Transverse colon (tissue), 4 donors: ENCODE measurements around the gene GNAT1. TPM values are rescaled to one million over a fixed set of nuclear protein-coding genes. Genes with fewer than 3 reads are reported as not detected.
"Not testable (repeated sequence)": the region's sequence is repeated elsewhere in the genome, so short reads cannot be mapped to it uniquely, and the experiment has no call there.

Experiments used
- DNase-seq: peaks from one replicate; pipeline ENCODE4 v3.0.0-alpha.2; 2019
- H3K27ac ChIP-seq, 4 donors: fragments of 200-600 bp; sonication (generic); 2 replicates each; pipeline ENCODE4 v1.5.1; 2016 to 2018; ENCODE audit warnings: inconsistent platforms in 4 of 4
- H3K27me3 ChIP-seq: fragments of 200-600 bp; sonication (generic); 2 replicates; pipeline ENCODE4 v1.5.1; 2017; ENCODE audit warnings: inconsistent platforms
- H3K36me3 ChIP-seq, 4 donors: fragments of 200-600 bp; sonication (generic); 2 replicates each; pipeline ENCODE4 v1.5.1; 2017 to 2019; ENCODE audit warnings: inconsistent platforms in 4 of 4
- H3K4me1 ChIP-seq, 4 donors: fragments of 200-600 bp; sonication (generic); 2 replicates each; pipeline ENCODE4 v1.5.1; 2017 to 2020; ENCODE audit warnings: inconsistent platforms in 4 of 4
- H3K4me3 ChIP-seq, 4 donors: fragments of 200-600 bp; sonication (generic); 1 replicate in 1 of 4; 2 replicates in 3 of 4; pipeline versions ENCODE4 v1.5.1 to v1.6.1; 2017 to 2019; ENCODE audit warnings: inconsistent platforms in 4 of 4
- H3K9me3 ChIP-seq, 2 donors: fragments of 200-600 bp; sonication (generic); 2 replicates each; pipeline ENCODE4 v1.5.1; 2017 to 2019; ENCODE audit warnings: inconsistent platforms in 2 of 2
- CTCF ChIP-seq, 5 experiments: fragments of 200-600 bp in 3 of 5; fragments of 450-650 bp in 2 of 5; sonication (generic) in 3 of 5; IDR thresholded peaks; 1 replicate in 2 of 5; 2 replicates in 3 of 5; pipeline ENCODE4 v1.5.1; 2016 to 2017; ENCODE audit warnings: antibody characterized with exemption in 5 of 5, inconsistent platforms in 3 of 5, mild to moderate bottlenecking in 2 of 5, moderate library complexity in 1 of 5
- EP300 ChIP-seq: sonication (generic); formaldehyde crosslinking; IDR thresholded peaks from one replicate; pipeline ENCODE4 v1.6.1; 2017; ENCODE audit warnings: antibody characterized with exemption, low read depth
- POLR2A ChIP-seq: fragments of 450-650 bp; IDR thresholded peaks from one replicate; pipeline ENCODE4 v1.6.1; 2016; ENCODE audit warnings: antibody characterized with exemption, mild to moderate bottlenecking, moderate library complexity
- POLR2AphosphoS5 ChIP-seq, 3 donors: sonication (generic); formaldehyde crosslinking; IDR thresholded peaks; one replicate each; pipeline ENCODE4 v1.6.1; 2016; ENCODE audit warnings: antibody characterized with exemption in 3 of 3
- WGBS, 2 donors: methylation state at CpG; one replicate each; pipeline ENCODE4 v1.1.5; 2018; ENCODE audit warnings: low coverage in 1 of 2; 5-methylcytosine and 5-hydroxymethylcytosine counted together
- in situ Hi-C, 4 donors: fragments of 200-750 bp; cut with MboI; loops; one replicate each; pipeline versions ENCODE4 v1.15.0 to v1.15.1; 2017; ENCODE audit warnings: low sequenced_read_pairs in 3 of 4, low pct_ligation_motif_present in 1 of 4, low pct_unique_long_range_greater_than_20kb in 1 of 4
- intact Hi-C: fragments of 100-400 bp; cut with DNase I; formaldehyde crosslinking; loops from one replicate; pipeline ENCODE4 v1.15.1; 2023; ENCODE audit warnings: low total_unique reads
- total RNA-seq, 4 donors: library from RNA; depleted of rRNA; stranded (reverse); fragments of >200 nt; gene quantifications; one replicate each; pipeline ENCODE4 v1.1.0, GENCODE V29; 2016

Gene GNAT1
- total RNA-seq, 4 donors from 2014 or later: not detected

DNA sequence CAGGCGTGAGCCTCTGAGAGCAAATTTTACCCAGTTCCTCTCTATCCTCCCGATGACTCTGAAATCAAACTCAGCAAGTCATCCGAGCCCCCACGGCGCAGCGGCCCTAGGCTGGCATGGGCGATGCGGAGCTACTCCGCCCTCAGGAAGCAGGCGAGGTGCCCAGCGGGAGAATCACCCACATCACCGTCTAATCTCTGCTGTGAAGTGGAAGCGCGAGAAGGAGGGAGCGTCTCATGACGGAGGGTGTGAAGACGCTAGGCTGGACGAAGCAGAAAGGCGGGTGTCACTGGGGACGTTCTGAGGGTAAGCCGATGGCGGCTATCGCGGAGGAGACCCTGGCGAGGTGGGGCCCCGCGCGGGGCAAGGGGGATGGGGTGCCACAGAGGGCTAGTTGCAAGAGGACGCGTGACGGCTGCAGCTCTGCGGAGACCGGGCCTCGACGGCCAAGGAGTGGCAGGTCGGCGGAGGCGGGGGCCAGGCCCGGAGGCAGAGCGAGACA lies 35.5 kb downstream of the GNAT1 start:
- no peak for TF ChIP-seq EP300
- no peak for TF ChIP-seq POLR2AphosphoS5 (IDR thresholded peaks at IDR 0.05)
- no peak for TF ChIP-seq CTCF (IDR thresholded peaks at IDR 0.05)
- no peak for TF ChIP-seq POLR2A
- 3% methylated on average over 22 of the region's 40 CpGs; no CpG with 5 or more reads in 1 of the 2 donors for WGBS, 2 donors
- DNase-seq: peak; percentile 51
- Histone ChIP-seq H3K27me3 (peaks cover 7% of the 10 kb centered on the region), H3K9me3 (no peaks in the 10 kb centered on the region), H3K27ac (peak overlapping the region; percentile 80 to 88 (median 85)), H3K36me3 (no peaks in the 10 kb centered on the region), H3K4me1 (peaks cover 4 to 23% (median 16%) of the 10 kb centered on the region in 4 donors), H3K4me3 (peak overlapping the region; percentile 43 to 80 (median 52))
- in situ Hi-C loops (loop anchor here in 1 of 4 donors (5.0 kb wide), 1 partner anchor 35 kb away; the partner anchor contains the start of gene GNAT1), intact Hi-C loops (loop anchor here (2.0 to 5.0 kb wide), 3 partner anchors 20 to 46 kb away; no protein-coding TSS in a partner anchor)

GRCh38 chr3:50227390-50228183 lies 36.2 kb downstream of the GNAT1 start:
- peaks cover 7% of the 10 kb centered on the region for H3K27me3 ChIP-seq
- peak overlapping the region; percentile 80 to 88 (median 85) for H3K27ac ChIP-seq
- WGBS, 2 donors: 2 to 4% methylated on average over 15 to 39 of the region's 51 CpGs
- H3K36me3 ChIP-seq: no peaks in the 10 kb centered on the region
- intact Hi-C loops: loop anchor here (2.0 to 5.0 kb wide), 3 partner anchors 19 to 45 kb away; no protein-coding TSS in a partner anchor
- no peaks in the 10 kb centered on the region for H3K9me3 ChIP-seq
- peak overlapping the region; percentile 49 to 80 (median 56) for H3K4me3 ChIP-seq
- TF ChIP-seq CTCF (IDR thresholded peaks at IDR 0.05) (peak; percentile 57 to 96 (median 86)), EP300 (no peak), POLR2A (peak; percentile 57), POLR2AphosphoS5 (IDR thresholded peaks at IDR 0.05) (peak; percentile 58 to 73 (median 58))
- H3K4me1 ChIP-seq: peaks cover 4 to 23% (median 16%) of the 10 kb centered on the region in 4 donors
- in situ Hi-C loops: loop anchor here in 1 of 4 donors (5.0 kb wide), 1 partner anchor 35 kb away; the partner anchor contains the start of gene GNAT1
- DNase-seq: peak; percentile 94

DNA sequence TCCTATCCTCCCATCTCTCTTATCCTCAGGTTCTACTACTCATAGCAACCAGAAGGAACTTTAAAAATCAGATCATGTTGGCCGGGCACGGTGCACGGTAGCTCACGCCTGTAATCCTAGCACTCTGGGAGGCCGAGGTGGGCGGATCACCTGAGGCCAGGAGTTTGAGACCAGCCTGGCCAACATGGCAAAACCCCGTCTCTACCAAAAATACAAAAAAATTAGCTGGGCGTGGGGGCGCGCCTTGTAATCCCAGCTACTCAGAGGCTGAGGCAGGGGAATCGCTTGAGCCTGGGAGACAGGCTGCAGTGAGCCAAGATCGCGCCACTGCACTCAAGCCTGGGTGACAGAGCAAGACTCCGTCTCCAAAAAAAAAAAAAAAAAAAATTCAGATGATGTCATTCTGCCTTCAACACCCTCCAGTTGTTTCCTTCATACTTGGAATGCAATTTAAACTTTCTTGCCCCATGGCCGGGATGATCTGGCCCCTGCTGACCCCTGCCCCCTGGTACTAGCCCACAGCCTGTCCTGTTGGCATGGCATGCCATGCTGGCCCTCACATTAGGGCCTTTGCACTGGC lies 36.9 kb downstream of the GNAT1 start:
- WGBS, 2 donors: 34 to 37% methylated on average over 3 to 15 of the region's 15 CpGs
- in situ Hi-C loops (loop anchor here in 1 of 4 donors (5.0 kb wide), 1 partner anchor 36 kb away; the partner anchor contains the start of gene GNAT1), intact Hi-C loops (loop anchor here (5.0 kb wide), 1 partner anchor 34 kb away; no protein-coding TSS in a partner anchor)
- Histone ChIP-seq H3K27ac (peak overlapping the region; percentile 80 to 88 (median 85)), H3K4me3 (peak overlapping the region in 3 of 4 donors; percentile 49 to 80 (median 54)), H3K4me1 (peaks cover 4 to 23% (median 16%) of the 10 kb centered on the region in 4 donors)
- H3K36me3 ChIP-seq, H3K27me3 ChIP-seq, DNase-seq, H3K9me3 ChIP-seq: not testable (repeated sequence)

DNA sequence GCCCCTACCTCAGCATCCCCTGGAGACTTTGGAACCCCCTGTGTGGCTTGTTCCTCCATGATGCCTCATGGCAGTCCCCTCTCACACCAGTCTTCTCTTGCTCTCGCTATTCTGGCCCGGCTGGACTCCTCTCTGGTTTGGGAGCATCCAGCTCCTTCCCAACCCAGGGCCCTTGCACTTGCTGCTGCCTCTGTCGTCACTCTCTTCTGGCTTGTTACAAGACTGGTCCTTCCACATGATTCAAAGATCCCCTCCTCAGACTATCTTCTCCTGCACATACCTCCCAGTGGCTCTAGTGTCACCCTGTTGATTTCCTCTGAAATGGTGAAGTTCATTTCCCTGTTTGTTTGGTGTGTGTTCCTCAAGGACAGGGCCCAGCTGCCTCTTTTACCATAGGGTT lies 38.1 kb downstream of the GNAT1 start:
- Histone ChIP-seq H3K4me1 (peaks cover 4 to 23% (median 16%) of the 10 kb centered on the region in 4 donors), H3K9me3 (no peaks in the 10 kb centered on the region), H3K27ac (peak overlapping the region in 1 of 4 donors; percentile 5), H3K4me3 (no peak overlapping the region), H3K36me3 (no peaks in the 10 kb centered on the region), H3K27me3 (peaks cover 7% of the 10 kb centered on the region)
- in situ Hi-C loops (loop anchor here in 1 of 4 donors (5.0 kb wide), 1 partner anchor 37 kb away; the partner anchor contains the start of gene GNAT1), intact Hi-C loops (loop anchor here (5.0 kb wide), 1 partner anchor 33 kb away; no protein-coding TSS in a partner anchor)
- TF ChIP-seq POLR2A (no peak), POLR2AphosphoS5 (IDR thresholded peaks at IDR 0.05) (no peak), CTCF (IDR thresholded peaks at IDR 0.05) (no peak), EP300 (no peak)
- no peak for DNase-seq
- WGBS, 2 donors: 96% methylated on average over 3 of the region's 3 CpGs; no CpG with 5 or more reads in 1 of the 2 donors
